HepG2 (cell line): ENCODE results near the gene AGAP3. TPM values are rescaled to one million over a fixed set of nuclear protein-coding genes. Genes with fewer than 3 reads are reported as not detected.

Experiments
- ATAC-seq: fragments of 200-7000 bp; cut with Tn5 transposase; 3 replicates; pipeline ENCODE4 v1.9.1; 2020; ENCODE audit warnings: mild to moderate bottlenecking, moderate library complexity
- BruUV-seq: library from RNA; stranded (reverse); fragments of 400-500 nt; replicated peaks from 2 replicates; lab custom pipeline; 2021; lab: Mats Ljungman, UMichigan
- CTCF ChIA-PET: fragments of 300-600 bp; formaldehyde crosslinking; extraction: SDS; loops from one replicate; lab custom pipeline; 2021; ENCODE audit warnings: low total read pairs, inconsistent platforms, low intra/inter-chr PET ratio; lab: Yijun Ruan, JAX
- POLR2A ChIA-PET: fragments of 350-600 bp; sonication (Branson Sonifier 250); formaldehyde crosslinking; loops from one replicate; lab custom pipeline; 2020; ENCODE audit warnings: antibody characterized with exemption, inconsistent platforms; lab: Yijun Ruan, JAX
- DNase-seq: peaks from one replicate; pipeline ENCODE4 v3.0.0-alpha.2; 2015; ENCODE audit warnings: low spot score
- FAIRE-seq: peaks from 3 replicates; lab custom pipeline; 2011; peaks lifted over from hg19 to GRCh38; lab: Jason Lieb, UNC
- H2AFZ ChIP-seq: one replicate; pipeline ENCODE4 v1.6.1; 2011; ENCODE audit warnings: low read length, inconsistent platforms
- H3K27ac ChIP-seq: fragments of 300-600 bp; 3 replicates; pipeline ENCODE4 v1.8.0; 2011; ENCODE audit warnings: mixed run types, mild to moderate bottlenecking, mixed read lengths, low read length, inconsistent platforms; ENCODE audit not compliant: insufficient read depth; ENCODE audit errors: extremely low read length
- H3K27me3 ChIP-seq, 2 experiments: fragments of 200-600 bp in 1 of 2; 2 replicates in 1 of 2; 3 replicates in 1 of 2; pipeline versions ENCODE4 v1.6.0 to v1.8.0; 2011; ENCODE audit warnings: low read length in 2 of 2, mild to moderate bottlenecking in 2 of 2, moderate library complexity in 2 of 2, inconsistent platforms in 1 of 2; ENCODE audit not compliant: insufficient read depth in 2 of 2, control insufficient read depth in 1 of 2
- H3K36me3 ChIP-seq, 2 experiments: fragments of 200-600 bp in 1 of 2; replicated peaks in 1 of 2; 2 replicates in 1 of 2; 3 replicates in 1 of 2; pipeline versions ENCODE4 v1.5.1 to v1.8.0; 2011; ENCODE audit warnings: low read length in 2 of 2, inconsistent platforms in 1 of 2; ENCODE audit not compliant: insufficient read depth in 2 of 2, control insufficient read depth in 1 of 2
- H3K4me1 ChIP-seq: 2 replicates; pipeline ENCODE4 v1.5.1; 2012; ENCODE audit warnings: low read length, inconsistent platforms; ENCODE audit not compliant: insufficient read depth
- H3K4me2 ChIP-seq: 2 replicates; pipeline ENCODE4 v1.6.0; 2011; ENCODE audit warnings: low read depth, low read length, inconsistent platforms
- H3K4me3 ChIP-seq, 3 experiments: fragments of 200-600 bp in 1 of 3; sonication (generic), shearing (Covaris generic) in 1 of 3; replicated peaks in 1 of 3; 2 replicates each; pipeline ENCODE4 v1.5.1; 2011 to 2016; ENCODE audit warnings: low read length in 3 of 3, inconsistent platforms in 2 of 3, low read depth in 2 of 3, mild to moderate bottlenecking in 2 of 3, control low read depth in 1 of 3, mixed read lengths in 1 of 3; ENCODE audit not compliant: insufficient read depth in 1 of 3
- H3K79me2 ChIP-seq: one replicate; pipeline ENCODE4 v1.6.1; 2011; ENCODE audit warnings: low read length, inconsistent platforms; ENCODE audit not compliant: insufficient read depth
- H3K9ac ChIP-seq: 2 replicates; pipeline ENCODE4 v1.6.0; 2011; ENCODE audit warnings: mild to moderate bottlenecking, low read depth, low read length, inconsistent platforms; ENCODE audit not compliant: insufficient read depth
- H3K9me3 ChIP-seq: 2 replicates; pipeline ENCODE4 v1.5.1; 2012; ENCODE audit warnings: mild to moderate bottlenecking, low read length
- H4K20me1 ChIP-seq: 2 replicates; pipeline ENCODE4 v1.6.0; 2011; ENCODE audit warnings: inconsistent platforms, mild to moderate bottlenecking, low read length, moderate library complexity; ENCODE audit not compliant: insufficient read depth
- CBX1 ChIP-seq: IDR thresholded peaks from one replicate; pipeline ENCODE4 v1.6.1; 2016; ENCODE audit warnings: antibody characterized with exemption, low read depth
- GLI4 ChIP-seq: sonication (generic); formaldehyde crosslinking; IDR thresholded peaks from 2 replicates; pipeline ENCODE4 v1.5.1; 2020; ENCODE audit warnings: missing genetic modification reagents, mild to moderate bottlenecking, moderate library complexity, borderline replicate concordance
- LCORL ChIP-seq, 2 experiments: fragments of 450-650 bp in 1 of 2; sonication (generic) in 1 of 2; formaldehyde crosslinking in 1 of 2; IDR thresholded peaks; 2 replicates each; pipeline versions ENCODE4 v1.5.0 to v1.6.1; 2017 to 2020; ENCODE audit warnings: antibody characterized with exemption in 1 of 2, missing genetic modification reagents in 1 of 2
- NFRKB ChIP-seq: fragments of 450-650 bp; IDR thresholded peaks from 2 replicates; pipeline ENCODE4 v1.6.1; 2017
- PHF5A ChIP-seq: IDR thresholded peaks from one replicate; pipeline ENCODE4 v1.6.1; 2018; ENCODE audit warnings: low read depth, missing genetic modification reagents; ENCODE audit not compliant: unreplicated experiment
- ZNF263 ChIP-seq: sonication (generic); formaldehyde crosslinking; IDR thresholded peaks from 2 replicates; pipeline ENCODE4 v1.4.0; 2020; ENCODE audit warnings: missing genetic modification reagents
- ZNF570 ChIP-seq: sonication (generic); formaldehyde crosslinking; IDR thresholded peaks from 2 replicates; pipeline ENCODE4 v1.4.0; 2020; ENCODE audit warnings: mild to moderate bottlenecking, missing genetic modification reagents, borderline replicate concordance
- ZNF850 ChIP-seq: sonication (generic); formaldehyde crosslinking; conservative IDR thresholded peaks from 2 replicates; pipeline ENCODE4 v1.9.0; 2021; ENCODE audit warnings: mild to moderate bottlenecking, missing genetic modification reagents
- ZNF879 ChIP-seq: sonication (generic); formaldehyde crosslinking; IDR thresholded peaks from 2 replicates; pipeline ENCODE4 v1.8.1; 2023; ENCODE audit warnings: missing genetic modification reagents
- WGBS: methylation state at CpG from one replicate; pipeline ENCODE4 v1.1.6; 2017; ENCODE audit warnings: low lambda C conversion rate; 5-methylcytosine and 5-hydroxymethylcytosine counted together
- in situ Hi-C: cut with HindIII; loops from 2 replicates; pipeline ENCODE4 v1.10.0; 2017; ENCODE audit warnings: low pct_unique_long_range_greater_than_20kb; ENCODE audit not compliant: extremely low pct_ligation_motif_present
- intact Hi-C: fragments of 100-400 bp; cut with micrococcal nuclease; formaldehyde crosslinking; loops from one replicate; pipeline ENCODE4 v1.10.0; 2022; ENCODE audit not compliant: unreplicated experiment
- polyA plus RNA-seq, 8 experiments: library from polyadenylated mRNA; depleted of rRNA in 3 of 8; stranded (reverse) in 7 of 8; unstranded in 1 of 8; fragments of >200 nt; fragmentation: Illumina TruSeq in 4 of 8; extraction: Trizol in 4 of 8; gene quantifications; 2 replicates each; pipeline versions ENCODE4 v1.2.1 to v1.2.3, GENCODE V29; 2011 to 2016; ENCODE audit warnings: low read depth in 4 of 8, missing spikeins in 1 of 8, mixed read lengths in 1 of 8; ENCODE audit not compliant: insufficient read depth in 1 of 8
- total RNA-seq, 5 experiments: library from RNA; depleted of rRNA; stranded (reverse); fragments of >200 nt; fragmentation: Illumina TruSeq; extraction: Trizol; gene quantifications; 2 replicates each; pipeline ENCODE4 v1.2.3, GENCODE V29; 2016; ENCODE audit warnings: low read depth in 1 of 5
- TF ChIP-seq, protein P1 (sequence below): sonication (generic); formaldehyde crosslinking; IDR thresholded peaks from 2 replicates; pipeline ENCODE4 v1.5.1; 2020; ENCODE audit warnings: missing genetic modification reagents, mild to moderate bottlenecking, borderline replicate concordance
- TF ChIP-seq, protein P2 (sequence below): sonication (generic); formaldehyde crosslinking; IDR thresholded peaks from 2 replicates; pipeline ENCODE4 v1.4.0; 2020; ENCODE audit warnings: mild to moderate bottlenecking, missing genetic modification reagents
- TF ChIP-seq, protein P3 (sequence below): IDR thresholded peaks from 2 replicates; pipeline ENCODE4 v1.6.1; 2016; ENCODE audit warnings: missing biosample characterization, missing genetic modification reagents, low read depth

Gene AGAP3
- total and polyA plus RNA-seq, 2 of the 13 experiments (the other 11 are each of a cell fraction or from before 2014, with no cell fraction given): 31.3 to 61.4 TPM

DNA sequence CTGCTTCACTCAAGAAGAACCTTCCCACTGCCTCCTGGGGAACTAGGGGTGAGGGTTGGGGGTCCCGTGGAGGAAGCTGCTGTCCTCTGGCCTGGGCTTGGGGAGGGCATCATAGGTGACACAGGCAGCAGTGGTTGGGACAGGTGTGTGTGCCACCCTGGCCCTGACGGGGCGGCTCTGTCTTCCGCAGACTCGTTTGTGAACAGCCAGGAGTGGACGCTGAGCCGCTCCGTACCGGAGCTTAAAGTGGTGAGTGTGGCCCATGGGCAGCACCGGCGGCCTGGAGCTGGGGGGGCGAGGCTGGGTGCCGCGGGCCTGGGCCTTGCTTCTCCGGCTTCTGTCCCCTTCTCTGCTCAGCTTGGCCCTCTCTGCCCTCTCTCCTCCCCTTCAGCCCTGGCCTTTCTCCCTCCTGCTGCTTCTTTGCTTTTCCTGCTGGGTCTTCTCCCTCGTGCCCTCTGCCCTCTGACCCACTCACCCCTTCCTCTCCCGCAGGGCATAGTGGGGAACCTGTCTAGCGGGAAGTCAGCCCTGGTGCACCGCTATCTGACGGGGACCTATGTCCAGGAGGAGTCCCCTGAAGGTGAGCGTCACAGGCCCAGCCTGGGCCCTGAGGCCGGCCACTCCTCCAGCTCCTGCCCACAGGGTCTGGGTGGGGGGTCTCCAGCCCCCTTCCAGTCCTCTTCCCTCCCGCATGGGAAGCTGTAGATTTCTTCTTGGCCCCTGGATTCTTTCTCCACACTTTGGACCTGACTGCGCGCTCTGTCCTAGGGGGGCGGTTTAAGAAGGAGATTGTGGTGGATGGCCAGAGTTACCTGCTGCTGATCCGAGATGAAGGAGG, 30.5 kb downstream of the AGAP3 start:
- H3K9ac ChIP-seq: no peak overlapping the region
- FAIRE-seq: no peak
- CTCF ChIA-PET: no interaction called here
- no peak for TF ChIP-seq ZNF570
- no peak for TF ChIP-seq GLI4 (CRISPR knock-in tag)
- TF ChIP-seq, all 625 proteins: peak for 0
- POLR2A ChIA-PET: no interaction called here
- no peak overlapping the region for H2AFZ ChIP-seq
- no peak overlapping the region for H3K27ac ChIP-seq
- H3K4me1 ChIP-seq: no peaks in the 10 kb centered on the region
- intact Hi-C loops: no loop called here
- peaks cover 15% of the 10 kb centered on the region for H3K79me2 ChIP-seq
- H3K4me2 ChIP-seq: no peak overlapping the region
- DNase-seq (no peak), ATAC-seq (no peak)
- H3K4me3 ChIP-seq: no peak overlapping the region
- in situ Hi-C loops: no loop called here
- 96% methylated on average over 20 of the region's 27 CpGs for WGBS
- H3K36me3 ChIP-seq: peaks cover 20 to 62% of the 10 kb centered on the region in 2 experiments; a peak in 4 of 5 replicates
- peaks cover 21% of the 10 kb centered on the region; the same call in 1 of the 2 replicates for H4K20me1 ChIP-seq
- H3K9me3 ChIP-seq: no peaks in the 10 kb centered on the region
- no TSS peak for BruUV-seq
- H3K27me3 ChIP-seq: no peaks in the 10 kb centered on the region

DNA sequence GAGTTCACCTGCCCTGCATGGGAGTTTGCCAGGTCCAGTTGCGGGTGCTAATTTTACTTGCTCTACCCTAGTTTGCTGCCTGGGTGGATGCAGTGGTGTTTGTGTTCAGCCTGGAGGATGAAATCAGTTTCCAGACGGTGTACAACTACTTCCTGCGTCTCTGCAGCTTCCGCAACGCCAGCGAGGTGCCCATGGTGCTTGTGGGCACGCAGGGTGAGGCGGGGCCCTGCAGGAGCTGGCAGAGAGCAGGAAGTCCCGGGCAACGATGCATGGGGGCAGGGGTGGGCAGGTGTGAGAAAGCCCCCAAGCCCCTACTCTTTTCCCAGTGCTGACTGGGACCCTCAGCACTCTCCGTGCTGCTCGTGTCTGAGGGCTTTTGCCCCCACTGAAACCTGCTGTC, 31.3 kb downstream of the AGAP3 start:
- H3K27ac ChIP-seq: no peak overlapping the region
- no peak overlapping the region for H3K4me3 ChIP-seq
- H3K9me3 ChIP-seq: no peaks in the 10 kb centered on the region
- FAIRE-seq (no peak), ATAC-seq (no peak), DNase-seq (no peak)
- ChIA-PET POLR2A (no interaction called here), CTCF (no interaction called here)
- in situ Hi-C loops (no loop called here), intact Hi-C loops (no loop called here)
- no peak overlapping the region for H3K4me2 ChIP-seq
- H3K9ac ChIP-seq: no peak overlapping the region
- no peaks in the 10 kb centered on the region for H3K27me3 ChIP-seq
- BruUV-seq: TSS peak; percentile 36
- H2AFZ ChIP-seq: no peak overlapping the region
- WGBS: 96% methylated on average over 5 of the region's 12 CpGs
- no peaks in the 10 kb centered on the region for H3K4me1 ChIP-seq
- H4K20me1 ChIP-seq: peaks cover 17% of the 10 kb centered on the region; the same call in 1 of the 2 replicates
- peaks cover 20 to 56% of the 10 kb centered on the region in 2 experiments; a peak in 4 of 5 replicates for H3K36me3 ChIP-seq
- H3K79me2 ChIP-seq: peaks cover 8% of the 10 kb centered on the region
- TF ChIP-seq, protein P1, sequence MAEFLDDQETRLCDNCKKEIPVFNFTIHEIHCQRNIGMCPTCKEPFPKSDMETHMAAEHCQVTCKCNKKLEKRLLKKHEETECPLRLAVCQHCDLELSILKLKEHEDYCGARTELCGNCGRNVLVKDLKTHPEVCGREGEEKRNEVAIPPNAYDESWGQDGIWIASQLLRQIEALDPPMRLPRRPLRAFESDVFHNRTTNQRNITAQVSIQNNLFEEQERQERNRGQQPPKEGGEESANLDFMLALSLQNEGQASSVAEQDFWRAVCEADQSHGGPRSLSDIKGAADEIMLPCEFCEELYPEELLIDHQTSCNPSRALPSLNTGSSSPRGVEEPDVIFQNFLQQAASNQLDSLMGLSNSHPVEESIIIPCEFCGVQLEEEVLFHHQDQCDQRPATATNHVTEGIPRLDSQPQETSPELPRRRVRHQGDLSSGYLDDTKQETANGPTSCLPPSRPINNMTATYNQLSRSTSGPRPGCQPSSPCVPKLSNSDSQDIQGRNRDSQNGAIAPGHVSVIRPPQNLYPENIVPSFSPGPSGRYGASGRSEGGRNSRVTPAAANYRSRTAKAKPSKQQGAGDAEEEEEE (CRISPR knock-in tag): no peak
- TF ChIP-seq LCORL (IDR thresholded peaks at IDR 0.05): no peak
- TF ChIP-seq LCORL (CRISPR knock-in tag; IDR thresholded peaks at IDR 0.05): no peak
- TF ChIP-seq ZNF879 (CRISPR knock-in tag): no peak
- TF ChIP-seq, protein P2, sequence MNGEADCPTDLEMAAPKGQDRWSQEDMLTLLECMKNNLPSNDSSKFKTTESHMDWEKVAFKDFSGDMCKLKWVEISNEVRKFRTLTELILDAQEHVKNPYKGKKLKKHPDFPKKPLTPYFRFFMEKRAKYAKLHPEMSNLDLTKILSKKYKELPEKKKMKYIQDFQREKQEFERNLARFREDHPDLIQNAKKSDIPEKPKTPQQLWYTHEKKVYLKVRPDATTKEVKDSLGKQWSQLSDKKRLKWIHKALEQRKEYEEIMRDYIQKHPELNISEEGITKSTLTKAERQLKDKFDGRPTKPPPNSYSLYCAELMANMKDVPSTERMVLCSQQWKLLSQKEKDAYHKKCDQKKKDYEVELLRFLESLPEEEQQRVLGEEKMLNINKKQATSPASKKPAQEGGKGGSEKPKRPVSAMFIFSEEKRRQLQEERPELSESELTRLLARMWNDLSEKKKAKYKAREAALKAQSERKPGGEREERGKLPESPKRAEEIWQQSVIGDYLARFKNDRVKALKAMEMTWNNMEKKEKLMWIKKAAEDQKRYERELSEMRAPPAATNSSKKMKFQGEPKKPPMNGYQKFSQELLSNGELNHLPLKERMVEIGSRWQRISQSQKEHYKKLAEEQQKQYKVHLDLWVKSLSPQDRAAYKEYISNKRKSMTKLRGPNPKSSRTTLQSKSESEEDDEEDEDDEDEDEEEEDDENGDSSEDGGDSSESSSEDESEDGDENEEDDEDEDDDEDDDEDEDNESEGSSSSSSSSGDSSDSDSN (CRISPR knock-in tag): no peak
- TF ChIP-seq, protein P3, sequence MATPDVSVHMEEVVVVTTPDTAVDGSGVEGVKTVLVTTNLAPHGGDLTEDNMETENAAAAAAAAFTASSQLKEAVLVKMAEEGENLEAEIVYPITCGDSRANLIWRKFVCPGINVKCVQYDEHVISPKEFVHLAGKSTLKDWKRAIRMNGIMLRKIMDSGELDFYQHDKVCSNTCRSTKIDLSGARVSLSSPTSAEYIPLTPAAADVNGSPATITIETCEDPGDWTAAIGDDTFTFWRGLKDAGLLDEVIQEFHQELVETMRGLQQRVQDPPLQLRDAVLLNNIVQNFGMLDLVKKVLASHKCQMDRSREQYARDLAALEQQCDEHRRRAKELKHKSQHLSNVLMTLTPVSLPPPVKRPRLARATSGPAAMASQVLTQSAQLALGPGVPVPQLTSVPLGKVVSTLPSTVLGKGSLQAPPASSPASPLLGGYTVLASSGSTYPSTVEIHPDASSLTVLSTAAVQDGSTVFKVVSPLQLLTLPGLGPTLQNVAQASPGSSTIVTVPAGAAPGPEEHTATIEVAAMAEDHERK (CRISPR knock-in tag): no peak
- TF ChIP-seq CBX1: no peak
- TF ChIP-seq ZNF263 (CRISPR knock-in tag): no peak
- TF ChIP-seq PHF5A (CRISPR knock-in tag): no peak
- no peak for TF ChIP-seq ZNF850 (CRISPR knock-in tag)
- TF ChIP-seq NFRKB: no peak
